SK-N-SH (cell line): ENCODE measurements around the gene FDX1. TPM values are rescaled to one million over a fixed set of nuclear protein-coding genes. Genes with fewer than 3 reads are reported as not detected.

Source experiments
- CTCF ChIA-PET: fragments of 300-600, 350-600 bp; formaldehyde crosslinking; extraction: SDS; loops from one replicate; lab custom pipeline; 2021; lab: Yijun Ruan, JAX
- POLR2A ChIA-PET: fragments of 350-600 bp; sonication (Branson Sonifier 250); formaldehyde crosslinking; extraction: SDS; loops from one replicate; lab custom pipeline; 2020; ENCODE audit warnings: antibody characterized with exemption, inconsistent platforms; lab: Yijun Ruan, JAX
- DNase-seq: peaks from one replicate; pipeline ENCODE4 v3.0.0; 2012
- H2AFZ ChIP-seq: fragments of 200-600 bp; sonication (generic); 2 replicates; pipeline ENCODE4 v1.8.1; 2016; ENCODE audit warnings: antibody characterized with exemption, mild to moderate bottlenecking, low read depth
- H3F3A ChIP-seq: fragments of 200-600 bp; sonication (generic); replicated peaks from 2 replicates; pipeline ENCODE3; 2016; ENCODE audit warnings: antibody characterized with exemption, mild to moderate bottlenecking; ENCODE audit not compliant: insufficient read depth
- H3K27ac ChIP-seq, 2 experiments: fragments of 200-500 bp in 1 of 2; fragments of 200-600 bp in 1 of 2; sonication (Bioruptor generic) in 1 of 2; sonication (generic), shearing (Covaris generic) in 1 of 2; 2 replicates each; pipeline versions ENCODE4 v1.5.1 to v1.6.1; 2014 to 2016; ENCODE audit warnings: low read depth in 2 of 2, inconsistent platforms in 1 of 2, low read length in 1 of 2, mild to moderate bottlenecking in 1 of 2, mixed read lengths in 1 of 2
- H3K27me3 ChIP-seq: fragments of 200-600 bp; sonication (generic), shearing (Covaris generic); 2 replicates; pipeline ENCODE4 v1.6.1; 2016; ENCODE audit warnings: mixed run types; ENCODE audit not compliant: insufficient read depth
- H3K36me3 ChIP-seq, 2 experiments: fragments of 200-500 bp in 1 of 2; fragments of 200-600 bp in 1 of 2; sonication (Bioruptor generic) in 1 of 2; sonication (generic) in 1 of 2; replicated peaks in 1 of 2; 2 replicates each; pipeline versions ENCODE3 to v1.5.1; 2014 to 2016; ENCODE audit warnings: low read length in 1 of 2, mild to moderate bottlenecking in 1 of 2; ENCODE audit not compliant: insufficient read depth in 2 of 2, control insufficient read depth in 1 of 2
- H3K4me1 ChIP-seq, 2 experiments: fragments of 200-500 bp in 1 of 2; fragments of 200-600 bp in 1 of 2; sonication (Bioruptor generic) in 1 of 2; sonication (generic), shearing (Covaris generic) in 1 of 2; 2 replicates each; pipeline versions ENCODE4 v1.5.1 to v1.6.1; 2014 to 2016; ENCODE audit warnings: low read depth in 1 of 2, low read length in 1 of 2, mixed run types in 1 of 2; ENCODE audit not compliant: insufficient read depth in 2 of 2, control insufficient read depth in 1 of 2
- H3K4me2 ChIP-seq: fragments of 200-600 bp; sonication (generic), shearing (Covaris generic); 2 replicates; pipeline ENCODE4 v1.6.1; 2017; ENCODE audit warnings: mixed run types
- H3K4me3 ChIP-seq, 2 experiments: fragments of 200-500 bp in 1 of 2; fragments of 200-600 bp in 1 of 2; sonication (Bioruptor generic) in 1 of 2; sonication (generic), shearing (Covaris generic) in 1 of 2; 2 replicates each; pipeline versions ENCODE4 v1.5.1 to v1.8.1; 2014 to 2016; ENCODE audit warnings: low read depth in 2 of 2, inconsistent platforms in 1 of 2, low read length in 1 of 2, mild to moderate bottlenecking in 1 of 2, mixed read lengths in 1 of 2, moderate library complexity in 1 of 2
- H3K79me2 ChIP-seq: fragments of 200-600 bp; sonication (generic); 2 replicates; pipeline ENCODE4 v1.8.1; 2017; ENCODE audit warnings: mild to moderate bottlenecking; ENCODE audit not compliant: insufficient read depth
- H3K9ac ChIP-seq: fragments of 200-600 bp; sonication (generic); 2 replicates; pipeline ENCODE4 v1.6.1; 2017; ENCODE audit warnings: mixed run types
- H3K9me2 ChIP-seq: fragments of 200-600 bp; sonication (generic); 2 replicates; pipeline ENCODE4 v1.6.1; 2017; ENCODE audit warnings: mixed run types
- H3K9me3 ChIP-seq: fragments of 200-600 bp; sonication (generic); 2 replicates; pipeline ENCODE4 v1.6.1; 2017; ENCODE audit warnings: mixed run types, mild to moderate bottlenecking, moderate library complexity
- H4K20me1 ChIP-seq: fragments of 200-600 bp; sonication (generic); 2 replicates; pipeline ENCODE4 v1.6.1; 2017; ENCODE audit warnings: mild to moderate bottlenecking, mixed run types; ENCODE audit not compliant: insufficient read depth
- GABPA ChIP-seq: IDR thresholded peaks from 2 replicates; pipeline ENCODE4 v1.4.0; 2012; ENCODE audit warnings: low read depth, mild to moderate bottlenecking
- MAX ChIP-seq: IDR thresholded peaks from 2 replicates; pipeline ENCODE4 v1.4.0; 2012; ENCODE audit warnings: low read depth
- MXI1 ChIP-seq: IDR thresholded peaks from 2 replicates; pipeline ENCODE4 v1.6.1; 2012; ENCODE audit warnings: mild to moderate bottlenecking, low read depth, low read length, improper control_type of control experiment
- NFIC ChIP-seq: IDR thresholded peaks from 2 replicates; pipeline ENCODE4 v1.4.0; 2012; ENCODE audit warnings: borderline replicate concordance
- NRF1 ChIP-seq: IDR thresholded peaks from 2 replicates; pipeline ENCODE4 v1.6.1; 2012; ENCODE audit warnings: low read depth, mild to moderate bottlenecking, low read length
- POLR2AphosphoS5 ChIP-seq: IDR thresholded peaks from 2 replicates; pipeline ENCODE4 v1.6.1; 2012; ENCODE audit warnings: low read depth, low read length
- RAD21 ChIP-seq: IDR thresholded peaks from 2 replicates; pipeline ENCODE4 v1.6.1; 2012; ENCODE audit warnings: mild to moderate bottlenecking, low read length
- RCOR1 ChIP-seq: fragments of 150-350 bp; IDR thresholded peaks from 2 replicates; pipeline ENCODE4 v1.6.1; 2017; ENCODE audit warnings: antibody characterized with exemption, low read length
- SIN3A ChIP-seq: IDR thresholded peaks from 2 replicates; pipeline ENCODE4 v1.6.1; 2012; ENCODE audit warnings: low read depth, mild to moderate bottlenecking, low read length, moderate library complexity, borderline replicate concordance
- SMC3 ChIP-seq: IDR thresholded peaks from 2 replicates; pipeline ENCODE4 v1.6.1; 2012; ENCODE audit warnings: low read depth, low read length, improper control_type of control experiment
- TCF12 ChIP-seq: IDR thresholded peaks from 2 replicates; pipeline ENCODE4 v1.4.0; 2012
- TEAD4 ChIP-seq: IDR thresholded peaks from 2 replicates; pipeline ENCODE4 v1.4.0; 2012; ENCODE audit warnings: mild to moderate bottlenecking, borderline replicate concordance; ENCODE audit not compliant: insufficient read depth
- USF1 ChIP-seq: IDR thresholded peaks from 2 replicates; pipeline ENCODE4 v1.4.0; 2012; ENCODE audit warnings: low read depth, borderline replicate concordance
- YY1 ChIP-seq: IDR thresholded peaks from 2 replicates; pipeline ENCODE4 v1.4.0; 2012; ENCODE audit warnings: low read depth, mild to moderate bottlenecking
- WGBS: methylation state at CpG from one replicate; pipeline ENCODE4 v1.1.6; 2017; ENCODE audit warnings: low lambda C conversion rate; 5-methylcytosine and 5-hydroxymethylcytosine counted together
- polyA plus RNA-seq, 3 experiments: library from polyadenylated mRNA; depleted of rRNA; stranded (reverse); fragments of >200 nt; gene quantifications; 2 replicates each; pipeline ENCODE4 v1.2.3, GENCODE V29; 2012
- TF ChIP-seq, protein P1 (sequence below): IDR thresholded peaks from 2 replicates; pipeline ENCODE4 v1.6.1; 2012; ENCODE audit warnings: mild to moderate bottlenecking, low read depth, low read length, moderate library complexity
- TF ChIP-seq, protein P2 (sequence below): fragments of 200-600 bp; sonication (generic); IDR thresholded peaks from 2 replicates; pipeline ENCODE4 v1.6.1; 2017; ENCODE audit warnings: antibody characterized with exemption, mild to moderate bottlenecking, moderate library complexity

Gene FDX1
- polyA plus RNA-seq, 1 of the 3 experiments (the other 2 are of a cell fraction) = 4.0 TPM

GRCh38 chr11:110447343-110447742 is 17.6 kb downstream of the FDX1 start:
- Histone ChIP-seq H3K9ac (no peak overlapping the region), H3F3A (peaks cover 14% of the 10 kb centered on the region), H3K79me2 (peaks cover 5% of the 10 kb centered on the region), H3K4me1 (no peaks in the 10 kb centered on the region), H2AFZ (no peak overlapping the region), H3K9me3 (no peaks in the 10 kb centered on the region; the same call in 1 of the 2 replicates), H4K20me1 (no peaks in the 10 kb centered on the region), H3K4me3 (no peak overlapping the region), H3K27me3 (no peaks in the 10 kb centered on the region), H3K27ac (no peak overlapping the region), H3K4me2 (no peak overlapping the region), H3K9me2 (no peaks in the 10 kb centered on the region), H3K36me3 (peaks cover 0 to 11% of the 10 kb centered on the region in 2 experiments)
- ChIA-PET POLR2A (no interaction called here), CTCF (interaction anchor here (0.9 to 4.9 kb wide), 10 partner anchors 10 to 980 kb away, joined by 3 to 26 read pairs (median 4); partner anchors contain the start of gene FDX1)
- TF ChIP-seq MAX (no peak), POLR2AphosphoS5 (no peak), TEAD4 (no peak), SIN3A (no peak), GABPA (no peak)
- TF ChIP-seq, protein P1, sequence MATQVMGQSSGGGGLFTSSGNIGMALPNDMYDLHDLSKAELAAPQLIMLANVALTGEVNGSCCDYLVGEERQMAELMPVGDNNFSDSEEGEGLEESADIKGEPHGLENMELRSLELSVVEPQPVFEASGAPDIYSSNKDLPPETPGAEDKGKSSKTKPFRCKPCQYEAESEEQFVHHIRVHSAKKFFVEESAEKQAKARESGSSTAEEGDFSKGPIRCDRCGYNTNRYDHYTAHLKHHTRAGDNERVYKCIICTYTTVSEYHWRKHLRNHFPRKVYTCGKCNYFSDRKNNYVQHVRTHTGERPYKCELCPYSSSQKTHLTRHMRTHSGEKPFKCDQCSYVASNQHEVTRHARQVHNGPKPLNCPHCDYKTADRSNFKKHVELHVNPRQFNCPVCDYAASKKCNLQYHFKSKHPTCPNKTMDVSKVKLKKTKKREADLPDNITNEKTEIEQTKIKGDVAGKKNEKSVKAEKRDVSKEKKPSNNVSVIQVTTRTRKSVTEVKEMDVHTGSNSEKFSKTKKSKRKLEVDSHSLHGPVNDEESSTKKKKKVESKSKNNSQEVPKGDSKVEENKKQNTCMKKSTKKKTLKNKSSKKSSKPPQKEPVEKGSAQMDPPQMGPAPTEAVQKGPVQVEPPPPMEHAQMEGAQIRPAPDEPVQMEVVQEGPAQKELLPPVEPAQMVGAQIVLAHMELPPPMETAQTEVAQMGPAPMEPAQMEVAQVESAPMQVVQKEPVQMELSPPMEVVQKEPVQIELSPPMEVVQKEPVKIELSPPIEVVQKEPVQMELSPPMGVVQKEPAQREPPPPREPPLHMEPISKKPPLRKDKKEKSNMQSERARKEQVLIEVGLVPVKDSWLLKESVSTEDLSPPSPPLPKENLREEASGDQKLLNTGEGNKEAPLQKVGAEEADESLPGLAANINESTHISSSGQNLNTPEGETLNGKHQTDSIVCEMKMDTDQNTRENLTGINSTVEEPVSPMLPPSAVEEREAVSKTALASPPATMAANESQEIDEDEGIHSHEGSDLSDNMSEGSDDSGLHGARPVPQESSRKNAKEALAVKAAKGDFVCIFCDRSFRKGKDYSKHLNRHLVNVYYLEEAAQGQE = no peak
- 96% methylated on average over 4 of the region's 4 CpGs for WGBS
- DNase-seq = no peak

DNA sequence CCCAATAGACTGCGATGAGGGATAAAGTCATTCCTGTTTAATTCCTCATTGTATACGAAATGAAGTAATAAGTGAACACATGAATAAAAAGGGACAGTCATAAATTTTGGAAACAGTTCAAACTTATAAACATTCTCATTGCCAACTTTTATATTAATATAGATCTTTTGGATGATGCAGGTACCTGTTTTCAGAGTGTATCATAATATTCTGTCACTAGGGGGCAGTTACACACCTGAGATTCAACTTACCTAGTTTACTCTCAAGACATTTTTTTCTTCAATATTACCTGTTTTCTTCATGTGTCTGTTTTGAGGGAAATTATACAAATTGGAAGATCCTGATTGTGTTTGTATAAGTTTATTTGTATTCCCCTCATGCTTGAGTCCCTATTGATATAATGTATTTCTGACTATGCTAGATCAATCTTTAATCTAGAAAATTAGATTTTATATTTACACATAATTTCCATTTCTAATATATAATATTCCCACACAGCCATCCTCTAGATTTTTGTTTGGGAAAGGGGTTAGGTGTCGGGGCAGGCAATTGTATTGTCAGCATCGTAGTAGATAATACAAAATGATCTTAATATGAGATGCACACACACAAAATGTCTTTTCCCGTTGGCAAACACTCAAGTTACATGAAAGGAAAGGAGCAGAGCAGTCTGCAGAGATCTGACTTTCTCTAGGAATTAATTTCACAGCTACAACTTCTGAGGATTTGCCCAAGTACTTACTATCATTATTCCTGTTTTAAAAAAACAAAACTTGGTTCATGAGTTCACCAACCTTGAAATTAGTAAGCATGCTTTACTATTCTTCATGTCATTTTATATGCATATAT is 18.4 kb downstream of the FDX1 start:
- Histone ChIP-seq H4K20me1 (no peaks in the 10 kb centered on the region), H3K27me3 (no peaks in the 10 kb centered on the region), H3K27ac (no peak overlapping the region), H3K9me3 (no peaks in the 10 kb centered on the region; the same call in 1 of the 2 replicates), H3K9ac (no peak overlapping the region), H3K4me1 (no peaks in the 10 kb centered on the region), H3K4me3 (no peak overlapping the region), H3F3A (peaks cover 14% of the 10 kb centered on the region), H3K36me3 (peaks cover 0 to 11% of the 10 kb centered on the region in 2 experiments), H3K9me2 (no peaks in the 10 kb centered on the region), H3K4me2 (no peak overlapping the region), H3K79me2 (peaks cover 5% of the 10 kb centered on the region), H2AFZ (no peak overlapping the region)
- WGBS = 88% methylated on average over 5 of the region's 5 CpGs
- POLR2A ChIA-PET = no interaction called here
- TF ChIP-seq SMC3 (peak; percentile 26), SIN3A (no peak), YY1 (no peak), RAD21 (peak; percentile 63), NRF1 (no peak), GABPA (no peak), TCF12 (no peak), USF1 (no peak), NFIC (no peak), RCOR1 (no peak), MXI1 (no peak)
- TF ChIP-seq, protein P2, sequence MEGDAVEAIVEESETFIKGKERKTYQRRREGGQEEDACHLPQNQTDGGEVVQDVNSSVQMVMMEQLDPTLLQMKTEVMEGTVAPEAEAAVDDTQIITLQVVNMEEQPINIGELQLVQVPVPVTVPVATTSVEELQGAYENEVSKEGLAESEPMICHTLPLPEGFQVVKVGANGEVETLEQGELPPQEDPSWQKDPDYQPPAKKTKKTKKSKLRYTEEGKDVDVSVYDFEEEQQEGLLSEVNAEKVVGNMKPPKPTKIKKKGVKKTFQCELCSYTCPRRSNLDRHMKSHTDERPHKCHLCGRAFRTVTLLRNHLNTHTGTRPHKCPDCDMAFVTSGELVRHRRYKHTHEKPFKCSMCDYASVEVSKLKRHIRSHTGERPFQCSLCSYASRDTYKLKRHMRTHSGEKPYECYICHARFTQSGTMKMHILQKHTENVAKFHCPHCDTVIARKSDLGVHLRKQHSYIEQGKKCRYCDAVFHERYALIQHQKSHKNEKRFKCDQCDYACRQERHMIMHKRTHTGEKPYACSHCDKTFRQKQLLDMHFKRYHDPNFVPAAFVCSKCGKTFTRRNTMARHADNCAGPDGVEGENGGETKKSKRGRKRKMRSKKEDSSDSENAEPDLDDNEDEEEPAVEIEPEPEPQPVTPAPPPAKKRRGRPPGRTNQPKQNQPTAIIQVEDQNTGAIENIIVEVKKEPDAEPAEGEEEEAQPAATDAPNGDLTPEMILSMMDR = peak; percentile 65
- CTCF ChIA-PET = interaction anchor here (1.1 to 4.9 kb wide), 4 partner anchors 10 to 782 kb away, joined by 5 to 26 read pairs (median 7); no protein-coding TSS in a partner anchor
- no peak for DNase-seq
